Naive thymus-derived CD4-positive, alpha-beta T cell (primary cell): ENCODE measurements around the gene ARGLU1. TPM values are rescaled to one million over a fixed set of nuclear protein-coding genes. Genes with fewer than 3 reads are reported as not detected.
A peak's percentile ranks its signal among the peaks of the same experiment; 100 is the strongest.

Experiments used
- ATAC-seq: fragments of 150-1000 bp; cut with Tn5 transposase; 2 replicates; pipeline ENCODE4 v1.10.0; 2021; ENCODE audit warnings: mild to moderate bottlenecking, moderate library complexity
- CTCF ChIA-PET: fragments of 350-600 bp; sonication (Branson Sonifier 250); formaldehyde crosslinking; loops from one replicate; lab custom pipeline; 2021; ENCODE audit warnings: antibody characterized with exemption; lab: Charles Lee
- POLR2A ChIA-PET: fragments of 350-600 bp; sonication (Branson Sonifier 250); formaldehyde crosslinking; loops from one replicate; lab custom pipeline; 2021; ENCODE audit warnings: antibody characterized with exemption, inconsistent platforms; lab: Charles Lee
- DNase-seq, 9 donors: peaks; one replicate each; pipeline versions ENCODE4 v3.0.0 to v3.0.0-alpha.2; 2020 to 2022; ENCODE audit warnings: mixed read lengths in 1 of 9
- H3K27ac ChIP-seq: one replicate; pipeline ENCODE4 v1.7.0; 2013; ENCODE audit warnings: mild to moderate bottlenecking, low read depth, low read length, moderate library complexity
- H3K27me3 ChIP-seq, 2 donors: one replicate each; pipeline ENCODE4 v1.7.0; 2013; ENCODE audit warnings: low read length in 2 of 2, mild to moderate bottlenecking in 2 of 2, moderate library complexity in 2 of 2; ENCODE audit not compliant: control insufficient read depth in 2 of 2, insufficient read depth in 2 of 2
- H3K36me3 ChIP-seq, 3 experiments: 1 replicate in 2 of 3; 2 replicates in 1 of 3; pipeline ENCODE4 v1.7.0; 2013; ENCODE audit warnings: low read length in 3 of 3, mild to moderate bottlenecking in 3 of 3, moderate library complexity in 1 of 3; ENCODE audit not compliant: insufficient read depth in 3 of 3, control insufficient read depth in 2 of 3
- H3K4me1 ChIP-seq, 2 donors: one replicate each; pipeline ENCODE4 v1.7.0; 2013; ENCODE audit warnings: low read length in 2 of 2, mild to moderate bottlenecking in 2 of 2, moderate library complexity in 1 of 2; ENCODE audit not compliant: control insufficient read depth in 2 of 2, insufficient read depth in 2 of 2
- H3K4me3 ChIP-seq: 2 replicates; pipeline ENCODE4 v1.7.0; 2013; ENCODE audit warnings: mild to moderate bottlenecking, low read length
- H3K9me3 ChIP-seq, 3 experiments: 1 replicate in 2 of 3; 2 replicates in 1 of 3; pipeline ENCODE4 v1.7.0; 2013; ENCODE audit warnings: low read length in 3 of 3; ENCODE audit not compliant: control insufficient read depth in 2 of 3
- H3K27ac Mint-ChIP-seq, 9 donors: one replicate each; pipeline ENCODE4 v1.8.0; 2020 to 2022; ENCODE audit warnings: mixed read lengths in 9 of 9, mild to moderate bottlenecking in 8 of 9, moderate library complexity in 5 of 9, inconsistent platforms in 2 of 9
- H3K27me3 Mint-ChIP-seq, 5 donors: one replicate each; pipeline ENCODE4 v1.8.0; 2021 to 2022; ENCODE audit warnings: mixed read lengths in 5 of 5, mild to moderate bottlenecking in 1 of 5
- H3K36me3 Mint-ChIP-seq, 5 donors: one replicate each; pipeline ENCODE4 v1.8.0; 2020 to 2022; ENCODE audit warnings: mixed read lengths in 5 of 5, mild to moderate bottlenecking in 3 of 5, inconsistent platforms in 1 of 5
- H3K4me1 Mint-ChIP-seq, 7 donors: one replicate each; pipeline ENCODE4 v1.8.0; 2020 to 2022; ENCODE audit warnings: mixed read lengths in 7 of 7, mild to moderate bottlenecking in 3 of 7, inconsistent platforms in 1 of 7
- H3K4me3 Mint-ChIP-seq, 10 donors: one replicate each; pipeline ENCODE4 v1.8.0; 2020 to 2022; ENCODE audit warnings: mild to moderate bottlenecking in 10 of 10, mixed read lengths in 10 of 10, moderate library complexity in 6 of 10, inconsistent platforms in 2 of 10
- H3K9me3 Mint-ChIP-seq, 11 donors: one replicate each; pipeline ENCODE4 v1.8.0; 2020 to 2022; ENCODE audit warnings: mixed read lengths in 11 of 11, mild to moderate bottlenecking in 4 of 11, inconsistent platforms in 1 of 11, moderate library complexity in 1 of 11
- intact Hi-C, 2 donors: fragments of 100-400 bp; cut with micrococcal nuclease; formaldehyde crosslinking; loops; one replicate each; pipeline ENCODE4 v1.15.1; 2023
- polyA plus RNA-seq, 2 donors: library from polyadenylated mRNA; unstranded; fragments of 300-500 nt; fragmentation: Illumina TruSeq; gene quantifications; one replicate each; pipeline ENCODE4 v1.2.3, GENCODE V29; 2021
- total RNA-seq, 6 experiments: library from RNA in 5 of 6; stranded (reverse) in 5 of 6; gene quantifications; 1 replicate in 5 of 6; 2 replicates in 1 of 6; pipeline ENCODE4 v1.2.3 and lab custom pipeline; 2021 to 2026

The ARGLU1 gene
- total and polyA plus RNA-seq, 7 experiments from 2014 or later = 36.1 to 291 (median 144) TPM

- H3K36me3 Mint-ChIP-seq = peaks cover 0 to 6% (median 0%) of the 10 kb centered on the region in 5 donors
- H3K27me3 ChIP-seq = no peaks in the 10 kb centered on the region
Measured at GRCh38 chr13:106497079-106497478, 70.9 kb downstream of the ARGLU1 start.

GRCh38 chr13:106496072-106496997 is 71.6 kb downstream of the ARGLU1 start:
- CTCF ChIA-PET = no interaction called here
- Histone ChIP-seq H3K9me3 (no peaks in the 10 kb centered on the region), H3K27me3 (no peaks in the 10 kb centered on the region), H3K4me3 (no peak overlapping the region), H3K27ac (no peak overlapping the region), H3K36me3 (no peaks in the 10 kb centered on the region), H3K4me1 (no peaks in the 10 kb centered on the region)
- POLR2A ChIA-PET = no interaction called here
- intact Hi-C loops = no loop called here
- H3K4me1 Mint-ChIP-seq = peaks cover 8 to 30% (median 18%) of the 10 kb centered on the region in 7 donors
- ATAC-seq (no peak), DNase-seq (no peak)
- no peak overlapping the region for H3K27ac Mint-ChIP-seq
- peaks cover 0 to 6% (median 0%) of the 10 kb centered on the region in 5 donors for H3K36me3 Mint-ChIP-seq
- H3K27me3 Mint-ChIP-seq = peaks cover 63 to 79% (median 71%) of the 10 kb centered on the region in 5 donors
- H3K4me3 Mint-ChIP-seq = no peak overlapping the region
- peaks cover 0 to 2% (median 0%) of the 10 kb centered on the region in 11 donors for H3K9me3 Mint-ChIP-seq

More at GRCh38 chr13:106497079-106497478, 70.9 kb downstream of the ARGLU1 start:
- H3K36me3 ChIP-seq = no peaks in the 10 kb centered on the region
- ATAC-seq = no peak
- Mint-ChIP-seq H3K27me3 (peaks cover 57 to 72% (median 64%) of the 10 kb centered on the region in 5 donors), H3K4me3 (no peak overlapping the region), H3K4me1 (peaks cover 8 to 23% (median 11%) of the 10 kb centered on the region in 7 donors), H3K27ac (no peak overlapping the region), H3K9me3 (peaks cover 0 to 2% (median 0%) of the 10 kb centered on the region in 11 donors)
- H3K4me3 ChIP-seq = no peak overlapping the region
- no peak overlapping the region for H3K27ac ChIP-seq
- intact Hi-C loops = no loop called here
- no peaks in the 10 kb centered on the region for H3K4me1 ChIP-seq
- H3K9me3 ChIP-seq = no peaks in the 10 kb centered on the region
- POLR2A ChIA-PET = no interaction called here
- CTCF ChIA-PET = no interaction called here
- DNase-seq = no peak

GRCh38 chr13:106494936-106495335 is 73.0 kb downstream of the ARGLU1 start:
- H3K9me3 Mint-ChIP-seq = peaks cover 0 to 2% (median 0%) of the 10 kb centered on the region in 11 donors
- peaks cover 8 to 35% (median 26%) of the 10 kb centered on the region in 7 donors for H3K4me1 Mint-ChIP-seq
- Histone ChIP-seq H3K36me3 (no peaks in the 10 kb centered on the region), H3K9me3 (no peaks in the 10 kb centered on the region), H3K4me3 (no peak overlapping the region), H3K27ac (no peak overlapping the region), H3K27me3 (no peaks in the 10 kb centered on the region), H3K4me1 (no peaks in the 10 kb centered on the region)
- peaks cover 66 to 83% (median 73%) of the 10 kb centered on the region in 5 donors for H3K27me3 Mint-ChIP-seq
- H3K36me3 Mint-ChIP-seq = peaks cover 0 to 6% (median 0%) of the 10 kb centered on the region in 5 donors
- DNase-seq = no peak
- ChIA-PET CTCF (no interaction called here), POLR2A (no interaction called here)
- no peak overlapping the region for H3K4me3 Mint-ChIP-seq
- intact Hi-C loops = no loop called here
- ATAC-seq = no peak
- H3K27ac Mint-ChIP-seq = no peak overlapping the region

- no peaks in the 10 kb centered on the region for H3K4me1 ChIP-seq
- ChIA-PET POLR2A (no interaction called here), CTCF (no interaction called here)
- H3K27me3 ChIP-seq = no peaks in the 10 kb centered on the region
- no peaks in the 10 kb centered on the region for H3K9me3 ChIP-seq
- no peak overlapping the region for H3K4me3 Mint-ChIP-seq
- H3K27ac Mint-ChIP-seq = no peak overlapping the region
- peaks cover 66 to 84% (median 73%) of the 10 kb centered on the region in 5 donors for H3K27me3 Mint-ChIP-seq
- no peaks in the 10 kb centered on the region for H3K36me3 ChIP-seq
- H3K27ac ChIP-seq = no peak overlapping the region
- DNase-seq (no peak), ATAC-seq (no peak)
- H3K9me3 Mint-ChIP-seq = peaks cover 0 to 2% (median 0%) of the 10 kb centered on the region in 11 donors
- peaks cover 8 to 32% (median 26%) of the 10 kb centered on the region in 7 donors for H3K4me1 Mint-ChIP-seq
- intact Hi-C loops = no loop called here
- no peak overlapping the region for H3K4me3 ChIP-seq
- peaks cover 0 to 6% (median 0%) of the 10 kb centered on the region in 5 donors for H3K36me3 Mint-ChIP-seq
Measured at GRCh38 chr13:106494506-106494905, 73.4 kb downstream of the ARGLU1 start.

GRCh38 chr13:106493533-106494220 is 74.3 kb downstream of the ARGLU1 start:
- peak overlapping the region in 3 of 10 donors; percentile 16 to 42 (median 42) for H3K4me3 Mint-ChIP-seq
- ChIA-PET POLR2A (no interaction called here), CTCF (no interaction called here)
- no peaks in the 10 kb centered on the region for H3K4me1 ChIP-seq
- ATAC-seq = peak; percentile 77
- H3K36me3 Mint-ChIP-seq = peaks cover 0 to 6% (median 0%) of the 10 kb centered on the region in 5 donors
- H3K9me3 ChIP-seq = no peaks in the 10 kb centered on the region
- peaks cover 68 to 85% (median 75%) of the 10 kb centered on the region in 5 donors for H3K27me3 Mint-ChIP-seq
- peak in 1 of 9 donors; percentile 1 for DNase-seq
- H3K4me3 ChIP-seq = no peak overlapping the region
- no peak overlapping the region for H3K27ac Mint-ChIP-seq
- intact Hi-C loops = no loop called here
- peaks cover 0 to 2% (median 0%) of the 10 kb centered on the region in 11 donors for H3K9me3 Mint-ChIP-seq
- no peaks in the 10 kb centered on the region for H3K27me3 ChIP-seq
- H3K36me3 ChIP-seq = no peaks in the 10 kb centered on the region
- H3K27ac ChIP-seq = no peak overlapping the region
- peaks cover 8 to 32% (median 26%) of the 10 kb centered on the region in 7 donors for H3K4me1 Mint-ChIP-seq

GRCh38 chr13:106492588-106493475 is 75.1 kb downstream of the ARGLU1 start:
- POLR2A ChIA-PET = no interaction called here
- Histone ChIP-seq H3K27me3 (no peaks in the 10 kb centered on the region), H3K9me3 (no peaks in the 10 kb centered on the region), H3K36me3 (no peaks in the 10 kb centered on the region), H3K4me1 (no peaks in the 10 kb centered on the region), H3K4me3 (no peak overlapping the region), H3K27ac (no peak overlapping the region)
- intact Hi-C loops = no loop called here
- H3K4me1 Mint-ChIP-seq = peaks cover 8 to 32% (median 26%) of the 10 kb centered on the region in 7 donors
- H3K27me3 Mint-ChIP-seq = peaks cover 63 to 79% (median 72%) of the 10 kb centered on the region in 5 donors
- no peak for ATAC-seq
- DNase-seq = no peak
- peaks cover 0 to 2% (median 0%) of the 10 kb centered on the region in 11 donors for H3K9me3 Mint-ChIP-seq
- no peak overlapping the region for H3K27ac Mint-ChIP-seq
- peaks cover 0 to 6% (median 0%) of the 10 kb centered on the region in 5 donors for H3K36me3 Mint-ChIP-seq
- peak overlapping the region in 1 of 10 donors; percentile 16 for H3K4me3 Mint-ChIP-seq
- CTCF ChIA-PET = no interaction called here
